ENCODE measurements around the gene RNF8.

The RNF8 gene

GRCh38 chr6:37311741-37312473 is 41.9 kb upstream of the RNF8 start:
- Histone ChIP-seq H3K4me3 (ENCODE audit: insufficient read depth, low read depth, low read length) (no peak overlapping the region), H3K27me3 (ENCODE audit: control insufficient read depth, insufficient read depth, low read length, poor library complexity, severe bottlenecking) (no peaks in the 10 kb centered on the region), H3K4me1 (ENCODE audit: control insufficient read depth, insufficient read depth, low read length) (no peaks in the 10 kb centered on the region), H3K27ac (ENCODE audit: insufficient read depth, low read depth, low read length, poor library complexity, severe bottlenecking) (no peak overlapping the region), H3K36me3 (ENCODE audit: control insufficient read depth, insufficient read depth, low read length) (peaks cover 17% of the 10 kb centered on the region), H3K9me3 (ENCODE audit: control insufficient read depth, low read length) (no peaks in the 10 kb centered on the region)
- 95 to 100% methylated on average over 2 of the region's 2 CpGs for WGBS, 2 experiments

DNA sequence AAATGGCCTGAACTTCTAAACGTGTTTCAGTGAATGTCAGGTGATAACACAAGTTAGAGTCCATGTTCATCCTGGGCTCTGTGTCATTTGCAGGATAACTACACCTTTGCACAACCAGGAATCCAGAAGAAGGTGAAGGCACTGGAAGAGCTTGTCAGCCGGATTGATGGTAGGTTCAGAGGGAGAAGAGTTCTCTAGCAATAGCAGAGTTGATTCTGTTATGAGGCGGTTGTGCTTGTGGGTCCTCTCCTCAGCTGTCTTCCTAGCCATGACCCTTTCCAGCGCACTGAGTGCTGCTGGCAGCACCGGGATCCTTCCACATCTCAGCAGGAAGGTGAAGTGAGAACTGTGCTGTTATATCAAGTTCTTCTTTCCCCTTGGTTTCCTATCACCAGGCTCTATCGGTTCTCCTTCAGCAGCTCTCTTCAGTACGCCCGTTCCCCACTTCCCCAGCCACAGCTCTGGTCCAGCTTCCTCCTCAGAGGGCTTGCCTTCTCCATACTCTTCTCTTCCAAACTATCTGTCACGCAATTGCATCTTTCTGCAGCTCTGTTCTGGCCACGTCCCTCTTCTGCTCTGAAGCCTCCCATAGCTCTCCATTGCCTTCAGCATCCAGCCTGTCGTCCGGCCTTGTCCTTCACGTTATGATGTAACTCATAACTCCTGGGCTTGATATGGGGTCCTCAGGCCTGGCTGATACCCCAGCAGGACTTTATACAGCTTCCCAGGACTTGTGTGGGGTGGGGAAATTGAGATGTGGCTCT is 39.9 kb upstream of the RNF8 start:
- 94 to 95% methylated on average over 13 of the region's 13 CpGs for WGBS, 2 experiments

DNA sequence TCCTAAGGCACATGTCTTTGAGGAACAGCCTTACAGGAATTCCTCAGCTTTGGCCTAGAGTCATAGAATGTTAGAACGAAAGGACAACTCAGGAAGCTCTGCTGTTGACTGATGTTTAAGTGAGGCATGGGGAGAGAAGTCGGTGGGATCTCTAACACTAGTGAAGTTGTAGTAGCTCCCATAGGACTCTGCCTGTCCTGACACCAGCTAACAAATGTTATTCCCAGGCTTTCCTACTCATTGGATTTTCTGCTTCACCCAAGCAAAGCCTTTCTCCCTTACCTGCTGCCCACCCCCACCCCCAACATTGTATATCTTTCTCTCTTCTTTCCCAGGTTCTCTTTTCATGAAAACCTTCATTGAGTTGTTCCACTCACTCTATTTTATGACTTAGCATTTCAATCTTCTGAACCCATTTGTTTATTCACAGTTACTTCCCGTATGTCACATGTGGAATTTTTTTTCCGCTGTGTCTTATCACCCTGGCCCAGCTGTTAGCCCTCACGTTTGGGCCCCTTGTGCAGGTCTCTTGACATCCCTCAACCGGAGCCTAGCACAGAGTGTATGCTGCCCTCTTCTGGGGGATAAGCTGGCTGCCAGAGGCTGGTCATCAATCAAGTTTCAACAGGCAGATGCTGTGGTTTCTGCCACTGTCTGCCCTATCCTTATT is 39.2 kb upstream of the RNF8 start:
- H3K27me3 ChIP-seq (ENCODE audit: control insufficient read depth, insufficient read depth, low read length, poor library complexity, severe bottlenecking) = no peaks in the 10 kb centered on the region
- no peak overlapping the region for H3K4me3 ChIP-seq (ENCODE audit: insufficient read depth, low read depth, low read length)
- peaks cover 25% of the 10 kb centered on the region for H3K36me3 ChIP-seq (ENCODE audit: control insufficient read depth, insufficient read depth, low read length)
- no peaks in the 10 kb centered on the region for H3K4me1 ChIP-seq (ENCODE audit: control insufficient read depth, insufficient read depth, low read length)
- H3K9me3 ChIP-seq (ENCODE audit: control insufficient read depth, low read length) = no peaks in the 10 kb centered on the region
- 68 to 72% methylated on average over 6 of the region's 6 CpGs for WGBS, 2 experiments
- no peak overlapping the region for H3K27ac ChIP-seq (ENCODE audit: insufficient read depth, low read depth, low read length, poor library complexity, severe bottlenecking)

More for the DNA sequence above, 39.9 kb upstream of the RNF8 start:
- Histone ChIP-seq H3K27me3 (ENCODE audit: control insufficient read depth, insufficient read depth, low read length, poor library complexity, severe bottlenecking) (no peaks in the 10 kb centered on the region), H3K9me3 (ENCODE audit: control insufficient read depth, low read length) (no peaks in the 10 kb centered on the region), H3K4me1 (ENCODE audit: control insufficient read depth, insufficient read depth, low read length) (no peaks in the 10 kb centered on the region), H3K36me3 (ENCODE audit: control insufficient read depth, insufficient read depth, low read length) (peaks cover 25% of the 10 kb centered on the region), H3K27ac (ENCODE audit: insufficient read depth, low read depth, low read length, poor library complexity, severe bottlenecking) (no peak overlapping the region), H3K4me3 (ENCODE audit: insufficient read depth, low read depth, low read length) (no peak overlapping the region)

DNA sequence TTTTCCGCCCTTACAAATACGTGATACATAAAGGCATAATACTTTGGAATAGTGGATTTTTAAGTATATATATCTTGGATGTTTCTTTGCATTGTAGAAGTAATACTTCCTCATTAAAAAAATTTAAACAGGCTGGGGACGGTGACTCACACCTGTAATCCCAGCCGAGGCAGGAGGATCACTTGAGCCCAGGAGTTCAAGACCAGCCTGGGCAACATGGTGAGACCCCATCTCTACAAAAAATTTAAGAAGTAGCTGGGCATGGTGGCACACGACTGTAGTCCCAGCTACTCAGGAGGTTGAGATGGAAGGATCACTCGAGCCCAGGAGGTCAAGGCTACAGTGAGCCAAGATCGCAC is 38.6 kb upstream of the RNF8 start:
- 90 to 96% methylated on average over 5 to 7 of the region's 7 CpGs for WGBS, 2 experiments
- Histone ChIP-seq H3K9me3 (ENCODE audit: control insufficient read depth, low read length) (no peaks in the 10 kb centered on the region), H3K27ac (ENCODE audit: insufficient read depth, low read depth, low read length, poor library complexity, severe bottlenecking) (no peak overlapping the region), H3K27me3 (ENCODE audit: control insufficient read depth, insufficient read depth, low read length, poor library complexity, severe bottlenecking) (no peaks in the 10 kb centered on the region), H3K4me1 (ENCODE audit: control insufficient read depth, insufficient read depth, low read length) (no peaks in the 10 kb centered on the region), H3K36me3 (ENCODE audit: control insufficient read depth, insufficient read depth, low read length) (peaks cover 25% of the 10 kb centered on the region), H3K4me3 (ENCODE audit: insufficient read depth, low read depth, low read length) (no peak overlapping the region)

DNA sequence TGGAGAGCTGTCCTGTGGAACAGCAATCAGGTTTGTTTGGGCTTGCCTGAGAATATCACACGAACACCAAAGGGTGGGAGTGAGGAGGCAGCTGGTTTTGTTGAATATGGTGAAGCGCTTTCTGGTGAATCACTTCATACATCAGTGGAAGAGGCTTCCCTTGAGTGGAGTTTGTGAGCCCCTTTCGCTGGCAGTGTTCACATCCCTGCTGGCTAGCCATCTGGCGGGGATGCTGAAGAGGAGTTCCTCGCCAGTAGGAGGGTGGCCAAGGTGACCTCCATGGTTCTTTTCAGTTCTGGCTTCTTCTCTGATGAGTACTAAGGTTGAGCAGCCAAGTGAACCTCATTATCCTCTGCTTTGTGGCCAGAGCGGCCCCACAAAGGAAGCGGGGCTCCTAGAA is 37.7 kb upstream of the RNF8 start:
- no peaks in the 10 kb centered on the region for H3K9me3 ChIP-seq (ENCODE audit: control insufficient read depth, low read length)
- H3K27me3 ChIP-seq (ENCODE audit: control insufficient read depth, insufficient read depth, low read length, poor library complexity, severe bottlenecking) = no peaks in the 10 kb centered on the region
- no peak overlapping the region for H3K27ac ChIP-seq (ENCODE audit: insufficient read depth, low read depth, low read length, poor library complexity, severe bottlenecking)
- no peaks in the 10 kb centered on the region for H3K4me1 ChIP-seq (ENCODE audit: control insufficient read depth, insufficient read depth, low read length)
- peaks cover 25% of the 10 kb centered on the region for H3K36me3 ChIP-seq (ENCODE audit: control insufficient read depth, insufficient read depth, low read length)
- 96 to 98% methylated on average over 7 of the region's 7 CpGs for WGBS, 2 experiments
- H3K4me3 ChIP-seq (ENCODE audit: insufficient read depth, low read depth, low read length) = no peak overlapping the region

GRCh38 chr6:37317312-37318038 is 36.3 kb upstream of the RNF8 start:
- Histone ChIP-seq H3K4me1 (ENCODE audit: control insufficient read depth, insufficient read depth, low read length) (no peaks in the 10 kb centered on the region), H3K9me3 (ENCODE audit: control insufficient read depth, low read length) (no peaks in the 10 kb centered on the region), H3K27ac (ENCODE audit: insufficient read depth, low read depth, low read length, poor library complexity, severe bottlenecking) (no peak overlapping the region), H3K27me3 (ENCODE audit: control insufficient read depth, insufficient read depth, low read length, poor library complexity, severe bottlenecking) (no peaks in the 10 kb centered on the region), H3K36me3 (ENCODE audit: control insufficient read depth, insufficient read depth, low read length) (peaks cover 25% of the 10 kb centered on the region), H3K4me3 (ENCODE audit: insufficient read depth, low read depth, low read length) (no peak overlapping the region)
- 93 to 94% methylated on average over 4 to 5 of the region's 5 CpGs for WGBS, 2 experiments

- no peaks in the 10 kb centered on the region for H3K9me3 ChIP-seq (ENCODE audit: control insufficient read depth, low read length)
- H3K36me3 ChIP-seq (ENCODE audit: control insufficient read depth, insufficient read depth, low read length) = peaks cover 15% of the 10 kb centered on the region
- no peak overlapping the region for H3K27ac ChIP-seq (ENCODE audit: insufficient read depth, low read depth, low read length, poor library complexity, severe bottlenecking)
- H3K4me1 ChIP-seq (ENCODE audit: control insufficient read depth, insufficient read depth, low read length) = no peaks in the 10 kb centered on the region
- WGBS, 2 experiments = 95 to 97% methylated on average over 3 of the region's 3 CpGs
- no peak overlapping the region for H3K4me3 ChIP-seq (ENCODE audit: insufficient read depth, low read depth, low read length)
- H3K27me3 ChIP-seq (ENCODE audit: control insufficient read depth, insufficient read depth, low read length, poor library complexity, severe bottlenecking) = no peaks in the 10 kb centered on the region
Observed at GRCh38 chr6:37319156-37319555, 34.6 kb upstream of the RNF8 start.

- Histone ChIP-seq H3K4me1 (ENCODE audit: control insufficient read depth, insufficient read depth, low read length) (no peaks in the 10 kb centered on the region), H3K36me3 (ENCODE audit: control insufficient read depth, insufficient read depth, low read length) (peaks cover 14% of the 10 kb centered on the region), H3K4me3 (ENCODE audit: insufficient read depth, low read depth, low read length) (no peak overlapping the region), H3K27ac (ENCODE audit: insufficient read depth, low read depth, low read length, poor library complexity, severe bottlenecking) (no peak overlapping the region), H3K27me3 (ENCODE audit: control insufficient read depth, insufficient read depth, low read length, poor library complexity, severe bottlenecking) (no peaks in the 10 kb centered on the region), H3K9me3 (ENCODE audit: control insufficient read depth, low read length) (no peaks in the 10 kb centered on the region)
- WGBS, 2 experiments = 93 to 95% methylated on average over 3 of the region's 4 CpGs
Observed at GRCh38 chr6:37319856-37320480, 33.8 kb upstream of the RNF8 start.

- Histone ChIP-seq H3K27me3 (ENCODE audit: control insufficient read depth, insufficient read depth, low read length, poor library complexity, severe bottlenecking) (no peaks in the 10 kb centered on the region), H3K36me3 (ENCODE audit: control insufficient read depth, insufficient read depth, low read length) (peaks cover 14% of the 10 kb centered on the region), H3K9me3 (ENCODE audit: control insufficient read depth, low read length) (no peaks in the 10 kb centered on the region), H3K27ac (ENCODE audit: insufficient read depth, low read depth, low read length, poor library complexity, severe bottlenecking) (no peak overlapping the region), H3K4me3 (ENCODE audit: insufficient read depth, low read depth, low read length) (no peak overlapping the region), H3K4me1 (ENCODE audit: control insufficient read depth, insufficient read depth, low read length) (no peaks in the 10 kb centered on the region)
- 80 to 82% methylated on average over 8 of the region's 8 CpGs for WGBS, 2 experiments
Observed at GRCh38 chr6:37320646-37321045, 33.1 kb upstream of the RNF8 start.
